ENCODE results near the gene OR1D5.

GRCh38 chr17:3019761-3020160 is 43.6 kb downstream of the OR1D5 start:
- TF ChIP-seq CTCF (IDR thresholded peaks at IDR 0.05) (no peak), POLR2A (IDR thresholded peaks at IDR 0.05) (no peak)
